ENCODE measurements around the gene LMF1.
"Not testable (repeated sequence)": the region's sequence is repeated elsewhere in the genome, so short reads cannot be mapped to it uniquely, and the experiment has no call there.

The LMF1 gene

DNA sequence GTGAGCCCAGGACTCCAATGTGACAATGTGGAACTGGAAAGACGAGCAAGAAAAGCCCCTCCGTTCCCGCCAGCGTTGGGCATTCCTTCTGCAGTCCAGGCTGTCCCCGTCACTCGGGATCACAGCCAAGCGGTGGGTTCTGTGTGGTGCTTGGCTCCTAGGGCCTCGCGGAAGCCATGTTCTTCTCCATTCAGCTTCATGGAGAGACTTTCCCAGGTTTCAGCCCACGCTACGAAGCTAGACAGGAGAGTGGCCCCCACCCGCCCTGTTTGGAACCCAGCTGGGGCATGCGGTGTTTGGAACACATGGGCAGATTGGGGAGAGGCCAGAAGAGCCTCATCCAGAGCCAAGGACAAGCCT, 5.8 kb downstream of the LMF1 start:
- DNase-seq, result no peak
- in situ Hi-C loops (cut with HindIII; ENCODE audit: low pct_ligation_motif_present, low pct_unique_long_range_greater_than_20kb, low sequenced_read_pairs), result no loop called here

- no peak for DNase-seq
- in situ Hi-C loops (cut with HindIII; ENCODE audit: low pct_ligation_motif_present, low pct_unique_long_range_greater_than_20kb, low sequenced_read_pairs), result no loop called here
Measured at GRCh38 chr16:964356-965035, 6.3 kb downstream of the LMF1 start.

DNA sequence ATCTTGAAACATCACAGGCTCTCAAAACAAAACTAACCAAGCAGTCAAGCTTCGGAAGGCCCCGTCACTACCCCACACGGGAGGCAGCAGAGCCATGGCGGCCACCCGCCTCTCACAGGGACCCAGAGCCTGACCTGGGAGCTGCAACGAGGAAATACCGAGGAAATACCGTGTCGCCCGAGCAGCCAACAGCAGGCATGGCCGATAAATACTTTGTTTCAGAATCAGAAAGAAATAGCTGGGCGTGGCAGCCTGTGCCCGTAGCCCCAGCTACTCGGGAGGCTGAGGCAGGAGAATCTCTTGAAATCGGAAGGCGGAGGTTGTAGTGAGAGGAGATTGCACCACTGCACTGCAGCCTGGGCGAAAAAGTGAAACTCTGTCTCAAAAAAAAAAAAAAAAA, 6.9 kb downstream of the LMF1 start:
- no peak for DNase-seq
- in situ Hi-C loops (cut with HindIII; ENCODE audit: low pct_ligation_motif_present, low pct_unique_long_range_greater_than_20kb, low sequenced_read_pairs), result no loop called here

DNA sequence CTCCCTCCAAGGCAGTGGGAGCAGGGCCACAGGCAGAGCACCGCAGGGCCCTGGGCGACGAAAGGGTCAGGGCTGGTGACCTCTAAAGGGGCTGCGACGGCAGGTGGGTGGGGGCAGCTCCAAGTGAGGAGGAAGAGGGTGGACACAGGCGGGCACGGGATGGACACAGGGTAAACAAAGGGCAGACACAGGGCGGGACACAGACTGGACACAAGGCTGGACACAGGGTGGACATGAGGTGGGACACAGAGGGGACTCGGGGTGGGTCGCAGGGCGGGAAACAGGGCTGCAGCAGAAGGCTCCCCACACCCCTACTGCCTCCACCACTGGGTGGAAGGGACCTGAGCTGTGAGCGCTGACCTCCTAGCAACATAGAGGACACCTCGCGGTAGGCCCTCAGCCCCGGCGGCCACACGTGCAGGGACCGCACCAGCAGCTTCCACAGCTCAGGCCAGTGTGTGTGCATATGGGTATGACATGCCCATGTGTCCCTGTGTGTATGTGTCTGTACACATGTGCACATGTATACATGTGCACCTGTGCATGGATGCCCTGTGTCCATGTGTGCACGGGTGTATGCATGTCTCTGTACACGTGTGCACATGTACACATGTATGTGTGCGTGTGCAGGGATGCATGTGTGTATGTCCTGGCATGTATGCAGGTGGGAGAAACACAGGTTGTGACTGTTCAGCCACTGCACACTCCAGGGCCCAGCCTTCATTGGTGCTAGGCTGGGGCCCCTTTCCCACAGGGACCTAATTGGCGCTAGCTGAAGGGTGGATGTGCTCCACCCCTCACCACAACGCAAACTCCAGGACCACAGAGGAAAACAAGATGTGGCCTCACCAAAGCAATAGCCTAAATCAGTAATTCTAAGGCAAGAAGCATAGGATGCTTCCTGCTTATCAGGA, 7.6 kb downstream of the LMF1 start:
- no peak for DNase-seq
- in situ Hi-C loops (cut with HindIII; ENCODE audit: low pct_ligation_motif_present, low pct_unique_long_range_greater_than_20kb, low sequenced_read_pairs), result no loop called here

GRCh38 chr16:962366-962765, 8.4 kb downstream of the LMF1 start:
- in situ Hi-C loops (cut with HindIII; ENCODE audit: low pct_ligation_motif_present, low pct_unique_long_range_greater_than_20kb, low sequenced_read_pairs), result no loop called here
- DNase-seq, result no peak

GRCh38 chr16:959232-960040, 11.3 kb downstream of the LMF1 start:
- in situ Hi-C loops (cut with HindIII; ENCODE audit: low pct_ligation_motif_present, low pct_unique_long_range_greater_than_20kb, low sequenced_read_pairs), result no loop called here
- no peak for DNase-seq

- in situ Hi-C loops (cut with HindIII; ENCODE audit: low pct_ligation_motif_present, low pct_unique_long_range_greater_than_20kb, low sequenced_read_pairs); DNase-seq: not testable (repeated sequence)
Measured at GRCh38 chr16:955766-956165, 15.0 kb downstream of the LMF1 start.

GRCh38 chr16:953818-954217, 17.0 kb downstream of the LMF1 start:
- in situ Hi-C loops (cut with HindIII; ENCODE audit: low pct_ligation_motif_present, low pct_unique_long_range_greater_than_20kb, low sequenced_read_pairs); DNase-seq: not testable (repeated sequence)

GRCh38 chr16:952321-952720, 18.5 kb downstream of the LMF1 start:
- in situ Hi-C loops (cut with HindIII; ENCODE audit: low pct_ligation_motif_present, low pct_unique_long_range_greater_than_20kb, low sequenced_read_pairs), result no loop called here
- DNase-seq, result no peak

- DNase-seq, result no peak
- in situ Hi-C loops (cut with HindIII; ENCODE audit: low pct_ligation_motif_present, low pct_unique_long_range_greater_than_20kb, low sequenced_read_pairs), result no loop called here
Measured at GRCh38 chr16:951660-952301, 19.0 kb downstream of the LMF1 start.

DNA sequence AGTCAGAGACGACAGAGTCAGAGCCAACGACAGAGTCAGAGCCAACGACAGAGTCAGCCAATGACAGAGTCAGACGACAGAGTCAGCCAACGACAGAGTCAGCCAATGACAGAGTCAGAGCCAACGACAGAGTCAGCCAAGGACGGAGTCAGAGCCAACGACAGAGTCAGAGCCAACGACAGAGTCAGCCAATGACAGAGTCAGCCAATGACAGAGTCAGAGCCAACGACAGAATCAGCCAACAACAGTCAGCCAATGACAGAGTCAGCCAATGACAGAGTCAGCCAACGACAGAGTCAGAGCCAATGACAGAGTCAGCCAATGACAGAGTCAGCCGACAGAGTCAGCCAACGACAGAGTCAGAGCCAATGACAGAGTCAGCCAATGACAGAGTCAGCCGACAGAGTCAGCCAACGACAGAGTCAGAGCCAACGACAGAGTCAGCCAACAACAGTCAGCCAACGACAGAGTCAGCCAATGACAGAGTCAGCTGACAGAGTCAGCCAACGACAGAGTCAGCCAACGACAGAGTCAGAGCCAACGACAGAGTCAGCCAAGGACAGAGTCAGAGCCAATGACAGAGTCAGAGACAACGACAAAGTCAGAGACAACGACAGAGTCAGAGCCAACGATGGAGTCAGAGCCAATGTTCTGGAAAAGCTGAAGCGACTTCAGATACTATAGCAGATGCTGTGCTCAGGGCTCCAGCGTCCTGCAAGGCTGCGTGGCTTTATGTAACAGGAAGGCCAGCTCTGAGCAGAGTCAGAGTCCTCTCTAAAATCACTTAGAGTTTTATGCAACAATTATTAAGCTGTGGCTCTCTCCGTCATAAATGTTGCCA, 19.8 kb downstream of the LMF1 start:
- in situ Hi-C loops (cut with HindIII; ENCODE audit: low pct_ligation_motif_present, low pct_unique_long_range_greater_than_20kb, low sequenced_read_pairs); DNase-seq: not testable (repeated sequence)

- DNase-seq; in situ Hi-C loops (cut with HindIII; ENCODE audit: low pct_ligation_motif_present, low pct_unique_long_range_greater_than_20kb, low sequenced_read_pairs): not testable (repeated sequence)
Measured at GRCh38 chr16:948767-949166, 22.0 kb downstream of the LMF1 start.

GRCh38 chr16:947922-948303, 22.9 kb downstream of the LMF1 start:
- DNase-seq; in situ Hi-C loops (cut with HindIII; ENCODE audit: low pct_ligation_motif_present, low pct_unique_long_range_greater_than_20kb, low sequenced_read_pairs): not testable (repeated sequence)

DNA sequence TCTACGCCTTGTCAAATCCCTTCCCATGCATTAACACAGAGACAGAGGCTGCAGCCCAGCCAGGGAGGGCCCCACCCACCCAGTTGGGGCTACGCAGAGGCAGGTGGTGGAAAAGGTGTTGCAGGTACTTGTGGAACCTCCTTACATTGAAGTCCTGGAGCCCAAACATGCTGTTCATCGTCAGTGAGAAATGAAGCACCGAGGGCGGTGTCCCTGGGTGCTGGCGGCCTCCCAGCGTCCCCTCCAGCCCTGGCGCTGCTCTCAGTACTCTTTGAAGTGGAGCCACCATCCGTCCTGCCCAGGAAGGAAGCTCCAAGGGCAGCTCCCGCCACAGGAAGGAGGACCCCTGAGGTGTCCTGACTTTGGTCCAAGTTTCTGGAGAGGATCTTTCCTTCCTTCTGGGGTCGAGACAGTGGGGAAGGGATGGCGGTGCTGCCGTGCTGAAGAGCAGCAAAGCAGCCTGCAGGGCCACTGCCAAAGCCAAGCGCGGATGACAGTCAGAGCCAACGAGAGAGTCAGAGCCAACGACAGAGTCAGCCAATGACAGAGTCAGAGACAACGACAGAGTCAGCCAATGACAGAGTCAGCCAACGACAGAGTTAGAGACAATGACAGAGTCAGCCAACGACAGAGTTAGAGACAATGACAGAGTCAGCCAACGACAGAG, 23.4 kb downstream of the LMF1 start:
- in situ Hi-C loops (cut with HindIII; ENCODE audit: low pct_ligation_motif_present, low pct_unique_long_range_greater_than_20kb, low sequenced_read_pairs), result no loop called here
- no peak for DNase-seq

- DNase-seq, result no peak
Measured at GRCh38 chr16:946048-946395, 24.8 kb downstream of the LMF1 start.

DNA sequence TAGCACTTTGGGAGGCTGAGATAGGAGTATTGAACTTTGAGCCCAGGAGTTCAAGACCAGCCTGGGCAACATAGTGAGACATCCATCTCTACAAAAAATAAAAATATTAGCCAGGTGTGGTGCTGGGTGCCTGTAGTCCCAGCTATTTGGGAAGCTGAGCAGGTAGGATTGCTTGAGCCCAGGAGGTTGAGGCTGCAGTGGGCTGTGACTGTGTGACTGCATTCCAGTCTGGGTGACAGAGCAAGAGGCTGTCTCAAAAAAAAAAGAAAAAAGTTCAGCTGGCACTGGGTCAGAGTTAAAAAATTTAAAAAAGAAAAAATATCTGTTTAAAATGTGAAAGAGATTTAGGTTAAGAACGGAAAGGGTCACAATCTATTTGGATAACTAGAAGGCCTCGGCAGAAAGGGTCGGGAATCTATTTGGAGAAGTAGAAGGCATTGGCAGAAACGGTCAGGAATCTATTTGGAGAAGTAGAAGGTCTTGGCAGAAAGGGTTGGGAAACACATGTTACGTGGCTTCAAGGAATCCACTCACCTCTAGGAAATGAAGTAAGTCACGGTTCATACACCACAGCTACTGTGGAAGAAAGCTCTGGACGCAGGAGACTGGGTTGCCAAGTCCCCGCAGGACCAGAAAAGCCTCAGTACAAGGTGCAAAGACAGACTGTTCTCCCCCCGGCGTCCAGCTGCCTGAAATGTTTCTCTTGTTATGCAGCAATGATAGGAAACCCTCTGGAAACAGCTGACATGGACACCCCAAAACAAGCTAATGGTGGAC, 25.3 kb downstream of the LMF1 start:
- in situ Hi-C loops (cut with HindIII; ENCODE audit: low pct_ligation_motif_present, low pct_unique_long_range_greater_than_20kb, low sequenced_read_pairs), result no loop called here

More at GRCh38 chr16:946048-946395, 24.8 kb downstream of the LMF1 start:
- in situ Hi-C loops (cut with HindIII; ENCODE audit: low pct_ligation_motif_present, low pct_unique_long_range_greater_than_20kb, low sequenced_read_pairs), result no loop called here

GRCh38 chr16:943971-944370, 26.8 kb downstream of the LMF1 start:
- in situ Hi-C loops (cut with HindIII; ENCODE audit: low pct_ligation_motif_present, low pct_unique_long_range_greater_than_20kb, low sequenced_read_pairs), result no loop called here
- DNase-seq, result no peak

More for the DNA sequence above, 25.3 kb downstream of the LMF1 start:
- no peak for DNase-seq
